ENCODE results near the gene GNAQ. TPM values are rescaled to one million over a fixed set of nuclear protein-coding genes. Genes with fewer than 3 reads are reported as not detected.

GNAQ gene
- total and polyA plus RNA-seq, 2 donors (not counting 1 experiment from before 2014, with no cell fraction given) = 30.4 to 74.3 TPM

DNA sequence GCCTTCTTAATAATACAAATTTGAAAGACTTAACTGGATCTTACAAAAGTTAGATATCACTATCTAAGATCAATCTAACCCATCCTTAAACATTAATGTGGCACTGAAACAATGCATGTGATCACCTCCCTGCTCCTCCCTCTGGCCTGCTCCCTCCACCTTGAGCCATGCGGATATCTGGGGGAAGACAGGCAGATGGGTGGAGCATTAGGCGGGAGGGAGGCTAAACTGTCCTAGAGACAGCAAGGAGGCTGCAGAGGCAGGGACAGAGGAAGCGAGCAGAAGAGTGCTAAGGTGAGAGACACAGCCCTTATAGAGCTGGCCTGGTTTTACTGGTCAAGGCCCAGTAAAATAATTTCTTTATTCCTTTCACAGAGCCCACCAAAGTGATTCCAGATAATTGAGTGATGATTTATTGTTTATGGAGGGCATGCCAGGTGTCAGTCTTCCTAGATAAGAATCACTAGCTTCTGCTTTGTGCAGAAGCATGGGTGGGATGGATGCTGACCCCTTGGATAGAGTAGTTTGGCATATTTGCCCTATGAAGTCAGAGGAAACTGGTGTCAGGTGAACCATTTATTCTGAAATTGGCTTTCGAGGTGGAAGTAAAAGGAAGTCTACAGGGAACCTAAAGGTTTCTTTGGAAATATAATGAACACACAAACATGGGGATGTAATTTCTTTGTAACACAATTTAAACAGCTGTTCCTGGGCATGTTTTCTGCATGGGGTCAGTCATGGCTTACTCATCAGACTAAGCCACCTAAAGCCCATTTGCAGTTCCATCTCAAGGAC lies 188.3 kb downstream of the GNAQ start:
- peak in 1 of 2 donors; percentile 39 for DNase-seq (ENCODE audit: low read depth in 2 of 2)
- no peak overlapping the region for H3K4me2 ChIP-seq (ENCODE audit: extremely low read depth, insufficient read depth, low read length)
- H3K4me1 ChIP-seq (ENCODE audit: control insufficient read depth, extremely low read depth, insufficient read depth, low read length) = peaks cover 18% of the 10 kb centered on the region
- no peak overlapping the region for H3K9ac ChIP-seq (ENCODE audit: insufficient read depth, low read length)
- no peaks in the 10 kb centered on the region for H3K79me2 ChIP-seq (ENCODE audit: control insufficient read depth, insufficient read depth, low read length)
- H3K36me3 ChIP-seq (ENCODE audit: control insufficient read depth, insufficient read depth, low read length) = no peaks in the 10 kb centered on the region
- no peak overlapping the region for H3K27ac ChIP-seq (ENCODE audit: insufficient read depth, low read length)
- H3K4me3 ChIP-seq (replicated peaks in 1 of 4; ENCODE audit: control extremely low read depth in 1 of 4, insufficient read depth in 1 of 4, low read depth in 3 of 4, low read length in 4 of 4) = no peak overlapping the region
- H4K20me1 ChIP-seq (ENCODE audit: control insufficient read depth, extremely low read depth, insufficient read depth, low read length) = no peaks in the 10 kb centered on the region
- H3K9me3 ChIP-seq (ENCODE audit: control insufficient read depth, insufficient read depth, low read depth, low read length) = no peaks in the 10 kb centered on the region
- no peak overlapping the region for H2AFZ ChIP-seq (ENCODE audit: low read length)
- no peaks in the 10 kb centered on the region for H3K27me3 ChIP-seq (ENCODE audit: control insufficient read depth, insufficient read depth, low read length)
- no peak for TF ChIP-seq EZH2 (IDR thresholded peaks at IDR 0.05; ENCODE audit: low read length, missing control alignments)
- TF ChIP-seq, protein P1, sequence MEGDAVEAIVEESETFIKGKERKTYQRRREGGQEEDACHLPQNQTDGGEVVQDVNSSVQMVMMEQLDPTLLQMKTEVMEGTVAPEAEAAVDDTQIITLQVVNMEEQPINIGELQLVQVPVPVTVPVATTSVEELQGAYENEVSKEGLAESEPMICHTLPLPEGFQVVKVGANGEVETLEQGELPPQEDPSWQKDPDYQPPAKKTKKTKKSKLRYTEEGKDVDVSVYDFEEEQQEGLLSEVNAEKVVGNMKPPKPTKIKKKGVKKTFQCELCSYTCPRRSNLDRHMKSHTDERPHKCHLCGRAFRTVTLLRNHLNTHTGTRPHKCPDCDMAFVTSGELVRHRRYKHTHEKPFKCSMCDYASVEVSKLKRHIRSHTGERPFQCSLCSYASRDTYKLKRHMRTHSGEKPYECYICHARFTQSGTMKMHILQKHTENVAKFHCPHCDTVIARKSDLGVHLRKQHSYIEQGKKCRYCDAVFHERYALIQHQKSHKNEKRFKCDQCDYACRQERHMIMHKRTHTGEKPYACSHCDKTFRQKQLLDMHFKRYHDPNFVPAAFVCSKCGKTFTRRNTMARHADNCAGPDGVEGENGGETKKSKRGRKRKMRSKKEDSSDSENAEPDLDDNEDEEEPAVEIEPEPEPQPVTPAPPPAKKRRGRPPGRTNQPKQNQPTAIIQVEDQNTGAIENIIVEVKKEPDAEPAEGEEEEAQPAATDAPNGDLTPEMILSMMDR (conservative IDR thresholded peaks at IDR 0.05 in 1 of 2, IDR thresholded peaks at IDR 0.05 in 1 of 2; ENCODE audit: low read depth in 1 of 2, low read length in 2 of 2) = no peak

DNA sequence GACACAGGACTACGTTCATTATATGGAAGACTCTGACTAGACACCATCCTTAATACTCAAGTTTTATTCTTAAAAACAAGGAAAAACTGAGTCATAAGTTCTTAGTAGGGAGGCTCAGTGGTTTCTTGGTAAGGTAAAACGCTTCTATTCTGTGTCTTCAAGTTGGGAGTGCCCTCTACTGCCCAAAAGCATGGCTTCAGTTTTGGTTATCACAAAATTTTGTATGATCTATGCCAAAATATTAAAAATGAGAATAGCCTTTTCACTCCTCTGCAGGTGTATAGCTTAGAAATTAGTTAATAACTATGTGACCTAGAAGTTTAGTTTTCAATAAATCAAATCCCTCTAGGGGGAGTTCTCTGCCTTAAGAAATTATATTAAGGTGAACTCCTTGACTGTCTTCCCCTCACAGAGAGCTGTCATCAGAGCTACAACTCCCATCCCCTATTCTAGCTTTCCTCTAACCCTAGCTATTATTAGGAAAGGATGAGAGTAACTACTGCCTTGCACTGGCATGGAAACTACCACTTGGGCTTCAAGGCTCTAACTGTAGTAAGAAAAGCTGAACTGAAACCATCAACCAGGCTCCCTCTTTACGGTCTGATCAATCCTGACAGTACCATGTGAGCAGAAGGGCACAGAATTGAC lies 189.7 kb downstream of the GNAQ start:
- Histone ChIP-seq H3K79me2 (ENCODE audit: control insufficient read depth, insufficient read depth, low read length) (no peaks in the 10 kb centered on the region), H3K27me3 (ENCODE audit: control insufficient read depth, insufficient read depth, low read length) (no peaks in the 10 kb centered on the region), H3K9me3 (ENCODE audit: control insufficient read depth, insufficient read depth, low read depth, low read length) (no peaks in the 10 kb centered on the region), H3K4me3 (replicated peaks in 1 of 4; ENCODE audit: control extremely low read depth in 1 of 4, insufficient read depth in 1 of 4, low read depth in 3 of 4, low read length in 4 of 4) (no peak overlapping the region), H3K27ac (ENCODE audit: insufficient read depth, low read length) (no peak overlapping the region), H3K36me3 (ENCODE audit: control insufficient read depth, insufficient read depth, low read length) (no peaks in the 10 kb centered on the region), H3K4me2 (ENCODE audit: extremely low read depth, insufficient read depth, low read length) (no peak overlapping the region), H2AFZ (ENCODE audit: low read length) (no peak overlapping the region), H4K20me1 (ENCODE audit: control insufficient read depth, extremely low read depth, insufficient read depth, low read length) (no peaks in the 10 kb centered on the region), H3K4me1 (ENCODE audit: control insufficient read depth, extremely low read depth, insufficient read depth, low read length) (peaks cover 15% of the 10 kb centered on the region), H3K9ac (ENCODE audit: insufficient read depth, low read length) (no peak overlapping the region)
- DNase-seq (ENCODE audit: low read depth in 2 of 2) = no peak
- TF ChIP-seq, protein P1 (conservative IDR thresholded peaks at IDR 0.05 in 1 of 2, IDR thresholded peaks at IDR 0.05 in 1 of 2; ENCODE audit: low read depth in 1 of 2, low read length in 2 of 2) = peak; percentile 25 to 50
- TF ChIP-seq EZH2 (IDR thresholded peaks at IDR 0.05; ENCODE audit: low read length, missing control alignments) = no peak

DNA sequence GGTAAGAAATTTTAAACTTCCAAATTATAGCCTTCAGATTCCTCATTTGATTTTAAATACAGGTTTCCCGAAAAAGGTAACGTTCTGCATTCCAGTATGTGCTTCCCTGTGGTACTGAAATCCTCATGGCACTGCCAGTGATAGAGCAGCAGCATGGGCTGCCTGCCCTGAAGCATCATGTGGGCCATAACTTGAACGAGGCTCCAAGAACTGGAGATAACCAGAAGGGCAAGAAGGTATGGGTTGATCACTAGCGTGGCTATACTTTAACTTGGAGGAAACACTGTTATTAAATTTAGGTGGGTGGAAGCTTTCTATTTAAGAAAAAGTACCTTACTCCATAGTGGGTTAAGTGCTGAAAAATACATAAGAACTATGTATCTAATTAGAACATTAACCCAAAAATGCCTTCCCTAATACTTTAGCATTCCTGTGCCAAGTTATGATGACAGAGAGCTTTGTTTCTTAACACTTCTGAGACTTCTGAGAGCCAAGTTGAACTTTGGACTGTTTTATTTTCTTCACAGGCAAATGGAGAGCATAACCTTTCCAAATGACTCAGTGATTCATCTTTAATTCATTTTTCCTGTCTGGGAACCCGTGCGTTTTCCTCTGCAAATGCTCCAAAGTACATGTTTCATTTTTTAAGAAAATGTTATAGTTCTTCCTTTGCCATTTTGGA lies 192.0 kb downstream of the GNAQ start:
- Histone ChIP-seq H3K27me3 (ENCODE audit: control insufficient read depth, insufficient read depth, low read length) (no peaks in the 10 kb centered on the region), H2AFZ (ENCODE audit: low read length) (no peak overlapping the region), H3K27ac (ENCODE audit: insufficient read depth, low read length) (no peak overlapping the region), H4K20me1 (ENCODE audit: control insufficient read depth, extremely low read depth, insufficient read depth, low read length) (no peaks in the 10 kb centered on the region), H3K4me1 (ENCODE audit: control insufficient read depth, extremely low read depth, insufficient read depth, low read length) (peaks cover 13% of the 10 kb centered on the region), H3K79me2 (ENCODE audit: control insufficient read depth, insufficient read depth, low read length) (no peaks in the 10 kb centered on the region), H3K9me3 (ENCODE audit: control insufficient read depth, insufficient read depth, low read depth, low read length) (no peaks in the 10 kb centered on the region), H3K9ac (ENCODE audit: insufficient read depth, low read length) (no peak overlapping the region), H3K4me3 (replicated peaks in 1 of 4; ENCODE audit: control extremely low read depth in 1 of 4, insufficient read depth in 1 of 4, low read depth in 3 of 4, low read length in 4 of 4) (no peak overlapping the region), H3K4me2 (ENCODE audit: extremely low read depth, insufficient read depth, low read length) (peak overlapping the region; percentile 38), H3K36me3 (ENCODE audit: control insufficient read depth, insufficient read depth, low read length) (no peaks in the 10 kb centered on the region)
- peak; percentile 78 to 82 for DNase-seq (ENCODE audit: low read depth in 2 of 2)
- TF ChIP-seq, protein P1 (conservative IDR thresholded peaks at IDR 0.05 in 1 of 2, IDR thresholded peaks at IDR 0.05 in 1 of 2; ENCODE audit: low read depth in 1 of 2, low read length in 2 of 2) = no peak
- TF ChIP-seq EZH2 (IDR thresholded peaks at IDR 0.05; ENCODE audit: low read length, missing control alignments) = no peak

Measured in fibroblast of lung (primary cell).